Measurements from ENCODE around the gene ZHX3.

DNA sequence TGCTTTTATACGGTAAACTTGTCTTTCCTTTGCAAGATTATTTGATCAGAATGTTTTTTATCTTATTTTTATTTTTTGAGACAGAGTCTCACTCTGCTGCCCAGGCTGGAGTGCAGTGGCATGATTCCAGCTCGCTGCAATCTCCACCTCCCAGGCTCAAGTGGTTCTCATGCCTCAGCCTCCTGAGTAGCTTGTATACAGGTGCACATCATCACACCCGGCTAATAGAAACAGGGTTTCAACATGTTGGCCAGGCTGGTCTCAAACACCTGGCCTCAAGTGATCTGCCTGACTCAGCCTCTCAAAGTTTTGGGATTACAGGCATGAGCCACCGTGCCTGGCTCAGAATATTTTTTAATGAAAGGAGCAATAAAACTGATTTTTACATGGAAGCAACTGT lies 14.2 kb upstream of the ZHX3 start:
- TF ChIP-seq POLR2A (IDR thresholded peaks at IDR 0.05; ENCODE audit: low read depth, low read length): no peak
- TF ChIP-seq TAF1 (IDR thresholded peaks at IDR 0.05; ENCODE audit: low read depth, low read length): no peak
- TF ChIP-seq POLR2AphosphoS5 (IDR thresholded peaks at IDR 0.05; ENCODE audit: low read depth, low read length): no peak
- TF ChIP-seq SPI1 (IDR thresholded peaks at IDR 0.05; ENCODE audit: low read depth, low read length): no peak
- TF ChIP-seq PAX5 (IDR thresholded peaks at IDR 0.05; ENCODE audit: insufficient read depth, low read length, severe bottlenecking): no peak

Data from GM12891 (cell line).